B cell (primary cell): ENCODE data around the gene CCDC141. TPM values are rescaled to one million over a fixed set of nuclear protein-coding genes. Genes with fewer than 3 reads are reported as not detected.
"Not testable (repeated sequence)": the region's sequence is repeated elsewhere in the genome, so short reads cannot be mapped to it uniquely, and the experiment has no call there.

ENCODE experiments used
- ATAC-seq: fragments of 200-7000 bp; cut with Tn5 transposase; one replicate; pipeline ENCODE4 v1.10.0; 2021; ENCODE audit warnings: low read depth, mild to moderate bottlenecking, moderate number of reproducible peaks, moderate library complexity
- CTCF ChIA-PET: fragments of 350-600 bp; sonication (Branson Sonifier 250); formaldehyde crosslinking; loops from one replicate; lab custom pipeline; 2021; ENCODE audit warnings: antibody characterized with exemption, inconsistent platforms; lab: Charles Lee
- POLR2A ChIA-PET: fragments of 350-600 bp; sonication (Branson Sonifier 250); formaldehyde crosslinking; loops from one replicate; lab custom pipeline; 2021; ENCODE audit warnings: antibody characterized with exemption; lab: Charles Lee
- DNase-seq: peaks from one replicate; pipeline ENCODE4 v3.0.0; 2013
- H2AFZ ChIP-seq: 2 replicates; pipeline ENCODE4 v1.6.1; 2012; ENCODE audit warnings: mild to moderate bottlenecking, low read depth, low read length; ENCODE audit not compliant: insufficient read depth, poor library complexity, severe bottlenecking
- H3K27ac ChIP-seq, 2 donors: 1 replicate in 1 of 2; 2 replicates in 1 of 2; pipeline ENCODE4 v1.5.1; 2012 to 2013; ENCODE audit warnings: low read length in 2 of 2, mild to moderate bottlenecking in 2 of 2, moderate library complexity in 1 of 2
- H3K27me3 ChIP-seq, 4 experiments: fragments of 200-600 bp in 1 of 4; sonication (generic) in 1 of 4; replicated peaks in 1 of 4; 1 replicate in 2 of 4; 2 replicates in 2 of 4; pipeline versions ENCODE4 v1.6.1 to v1.7.0; 2013 to 2016; ENCODE audit warnings: low read length in 3 of 4, mild to moderate bottlenecking in 2 of 4, mixed read lengths in 1 of 4, moderate library complexity in 1 of 4; ENCODE audit not compliant: insufficient read depth in 4 of 4, control insufficient read depth in 3 of 4; ENCODE audit errors: control extremely low read depth in 1 of 4
- H3K36me3 ChIP-seq, 2 experiments: replicated peaks in 1 of 2; 1 replicate in 1 of 2; 2 replicates in 1 of 2; pipeline versions ENCODE4 v1.6.1 to v1.7.1; 2013; ENCODE audit warnings: low read length in 1 of 2; ENCODE audit not compliant: insufficient read depth in 2 of 2, control insufficient read depth in 1 of 2; ENCODE audit errors: control extremely low read depth in 1 of 2, extremely low read depth in 1 of 2
- H3K4me1 ChIP-seq, 2 donors: fragments of 200-600 bp in 1 of 2; sonication (generic) in 1 of 2; 1 replicate in 1 of 2; 2 replicates in 1 of 2; pipeline versions ENCODE4 v1.5.1 to v1.6.1; 2013 to 2017; ENCODE audit warnings: low read length in 2 of 2; ENCODE audit not compliant: control insufficient read depth in 2 of 2, insufficient read depth in 2 of 2
- H3K4me2 ChIP-seq: replicated peaks from 2 replicates; pipeline ENCODE3; 2012; ENCODE audit warnings: mild to moderate bottlenecking, low read depth, low read length; ENCODE audit not compliant: poor library complexity, severe bottlenecking
- H3K4me3 ChIP-seq, 5 experiments: fragments of 200-600 bp in 1 of 5; sonication (generic) in 1 of 5; 1 replicate in 3 of 5; 2 replicates in 2 of 5; pipeline versions ENCODE4 v1.5.1 to v1.7.0; 2011 to 2016; ENCODE audit warnings: low read length in 4 of 5, mild to moderate bottlenecking in 4 of 5, low read depth in 2 of 5, control low read depth in 1 of 5, moderate library complexity in 1 of 5; ENCODE audit not compliant: insufficient read depth in 1 of 5; ENCODE audit errors: control extremely low read depth in 1 of 5, extremely low read depth in 1 of 5
- H3K79me2 ChIP-seq: fragments of 200-600 bp; sonication (generic); one replicate; pipeline ENCODE4 v1.6.0; 2016; ENCODE audit warnings: low read length; ENCODE audit not compliant: control insufficient read depth, insufficient read depth
- H3K9ac ChIP-seq: fragments of 200-600 bp; sonication (generic); 2 replicates; pipeline ENCODE4 v1.6.1; 2017; ENCODE audit warnings: mild to moderate bottlenecking, low read length, moderate library complexity
- H3K9me3 ChIP-seq, 3 donors: one replicate each; pipeline versions ENCODE4 v1.6.1 to v1.7.1; 2013; ENCODE audit warnings: low read length in 2 of 3; ENCODE audit not compliant: control insufficient read depth in 2 of 3, insufficient read depth in 1 of 3; ENCODE audit errors: control extremely low read depth in 1 of 3
- H4K20me1 ChIP-seq: 2 replicates; pipeline ENCODE4 v1.6.0; 2012; ENCODE audit warnings: mild to moderate bottlenecking, low read length; ENCODE audit not compliant: insufficient read depth, control insufficient read depth, poor library complexity, severe bottlenecking
- H3K27ac Mint-ChIP-seq: one replicate; pipeline ENCODE4 v1.8.0; 2021; ENCODE audit warnings: mixed read lengths
- H3K27me3 Mint-ChIP-seq: one replicate; pipeline ENCODE4 v1.8.0; 2021; ENCODE audit warnings: mixed read lengths
- H3K4me1 Mint-ChIP-seq: one replicate; pipeline ENCODE4 v1.8.0; 2021; ENCODE audit warnings: mixed read lengths
- H3K4me3 Mint-ChIP-seq: one replicate; pipeline ENCODE4 v1.8.0; 2021; ENCODE audit warnings: mixed read lengths
- H3K9me3 Mint-ChIP-seq: one replicate; pipeline ENCODE4 v1.8.0; 2022; ENCODE audit warnings: mixed read lengths; ENCODE audit not compliant: insufficient read depth
- CTCF ChIP-seq: fragments of 200-600 bp; IDR thresholded peaks from one replicate; pipeline ENCODE4 v1.8.0; 2022; ENCODE audit warnings: antibody characterized with exemption, mild to moderate bottlenecking
- EZH2 ChIP-seq: IDR thresholded peaks from 2 replicates; pipeline ENCODE4 v1.6.1; 2012; ENCODE audit warnings: borderline replicate concordance, low read depth, mild to moderate bottlenecking, moderate library complexity, low read length; ENCODE audit not compliant: insufficient read depth, poor library complexity, severe bottlenecking
- WGBS: methylation state at CpG from one replicate; pipeline ENCODE4 v1.1.5; 2013; ENCODE audit warnings: missing lambda C conversion rate; ENCODE audit not compliant: insufficient coverage; 5-methylcytosine and 5-hydroxymethylcytosine counted together
- intact Hi-C: fragments of 100-400 bp; cut with micrococcal nuclease; formaldehyde crosslinking; loops from one replicate; pipeline ENCODE4 v1.10.0; 2022
- polyA plus RNA-seq: library from polyadenylated mRNA; depleted of rRNA; stranded (reverse); fragments of >200 nt; gene quantifications from 2 replicates; pipeline ENCODE4 v1.2.3, GENCODE V29; 2012
- total RNA-seq, 2 donors: library from RNA; stranded (reverse); fragments of 120-200 nt in 1 of 2; gene quantifications; 1 replicate in 1 of 2; 2 replicates in 1 of 2; pipeline versions ENCODE4 v1.2.3 to v1.2.4, GENCODE V29; 2013 to 2022

CCDC141 gene
- total and polyA plus RNA-seq, 2 donors (not counting 1 experiment from before 2014, with no cell fraction given): 2.1 to 47.5 TPM

DNA sequence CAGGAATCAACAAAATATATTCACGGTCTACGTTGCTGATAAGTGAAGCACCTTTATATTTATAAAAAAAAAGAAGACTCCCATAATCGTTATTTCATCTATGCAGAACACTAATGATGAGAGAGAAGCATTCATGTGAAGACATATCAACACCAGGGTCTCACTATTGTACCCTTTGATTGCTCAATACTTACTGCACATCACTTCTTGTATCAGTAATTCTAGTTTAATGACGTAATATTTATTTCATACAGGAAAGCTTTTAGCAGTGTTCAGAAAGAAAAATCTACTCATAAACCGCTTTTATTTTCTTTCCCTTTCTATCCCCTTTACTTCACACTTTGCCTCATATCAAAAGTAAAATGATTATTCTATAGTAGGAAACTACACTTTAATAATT lies 30.7 kb downstream of the CCDC141 start:
- H3K27me3 Mint-ChIP-seq: no peaks in the 10 kb centered on the region
- DNase-seq (no peak), ATAC-seq (no peak)
- CTCF ChIA-PET: interaction anchor here (0.7 to 4.7 kb wide), 16 partner anchors 9 to 129 kb away, joined by 3 to 44 read pairs (median 6); partner anchors contain the start of gene CCDC141
- TF ChIP-seq EZH2 (no peak), CTCF (no peak)
- no peaks in the 10 kb centered on the region for H3K9me3 ChIP-seq
- no peak overlapping the region for H3K4me3 ChIP-seq
- no peaks in the 10 kb centered on the region for H4K20me1 ChIP-seq
- no CpG with 5 or more reads among the region's 5 CpGs for WGBS
- intact Hi-C loops: no loop called here
- H3K27ac Mint-ChIP-seq: no peak overlapping the region
- no peaks in the 10 kb centered on the region for H3K79me2 ChIP-seq
- H3K9me3 Mint-ChIP-seq: no peaks in the 10 kb centered on the region
- no peak overlapping the region for H3K27ac ChIP-seq
- no peak overlapping the region for H3K4me2 ChIP-seq
- no peaks in the 10 kb centered on the region for H3K27me3 ChIP-seq
- no peak overlapping the region for H3K9ac ChIP-seq
- H2AFZ ChIP-seq: no peak overlapping the region
- POLR2A ChIA-PET: no interaction called here
- H3K4me1 Mint-ChIP-seq: peaks cover 42% of the 10 kb centered on the region
- H3K36me3 ChIP-seq: no peaks in the 10 kb centered on the region
- peaks cover 20 to 36% of the 10 kb centered on the region in 2 donors for H3K4me1 ChIP-seq
- H3K4me3 Mint-ChIP-seq: no peak overlapping the region

DNA sequence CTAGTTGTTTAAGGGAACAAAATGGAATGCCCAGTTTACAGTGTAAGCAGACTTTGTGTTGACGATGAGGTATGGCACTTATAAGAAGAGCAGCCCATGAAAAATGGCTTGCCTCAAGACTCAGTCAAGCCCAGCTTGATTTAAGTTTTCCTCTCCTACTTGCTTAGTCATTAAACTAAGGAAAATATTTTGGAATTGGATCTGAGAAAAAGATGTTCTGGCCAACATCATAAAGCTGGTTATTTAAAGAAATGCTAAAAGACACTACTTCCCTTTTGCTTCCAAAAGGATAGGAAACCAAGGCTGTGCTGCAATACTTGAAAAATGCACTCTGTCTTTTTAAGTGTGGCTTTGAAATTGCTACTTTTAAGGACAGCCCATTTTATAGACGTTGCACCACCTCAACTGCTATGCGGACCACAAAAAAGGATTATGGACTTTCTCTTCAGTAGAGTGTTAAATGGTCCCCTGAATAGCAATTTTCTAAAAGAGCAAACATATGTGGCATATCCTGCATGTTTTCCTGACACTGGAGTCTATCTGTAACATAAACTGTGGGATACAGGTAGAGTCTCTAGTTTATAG lies 32.1 kb downstream of the CCDC141 start:
- POLR2A ChIA-PET: no interaction called here
- Histone ChIP-seq H3K27ac (no peak overlapping the region), H3K36me3 (no peaks in the 10 kb centered on the region), H3K4me3 (no peak overlapping the region), H4K20me1 (no peaks in the 10 kb centered on the region), H2AFZ (no peak overlapping the region), H3K9me3 (no peaks in the 10 kb centered on the region), H3K4me1 (peaks cover 13 to 24% of the 10 kb centered on the region in 2 donors), H3K27me3 (no peaks in the 10 kb centered on the region), H3K4me2 (no peak overlapping the region), H3K9ac (no peak overlapping the region), H3K79me2 (no peaks in the 10 kb centered on the region)
- no peak for TF ChIP-seq EZH2
- no peak for TF ChIP-seq CTCF
- WGBS: 67% methylated on average over 1 of the region's 3 CpGs
- intact Hi-C loops: no loop called here
- no peak overlapping the region for H3K27ac Mint-ChIP-seq
- peaks cover 31% of the 10 kb centered on the region for H3K4me1 Mint-ChIP-seq
- no peak for DNase-seq
- no peak for ATAC-seq
- H3K9me3 Mint-ChIP-seq: no peaks in the 10 kb centered on the region
- CTCF ChIA-PET: interaction anchor here (1.3 to 3.5 kb wide), 2 partner anchors 26 to 85 kb away, joined by 3 to 13 read pairs; no protein-coding TSS in a partner anchor
- H3K4me3 Mint-ChIP-seq: no peak overlapping the region
- H3K27me3 Mint-ChIP-seq: no peaks in the 10 kb centered on the region

GRCh38 chr2:179014189-179014588 lies 35.7 kb downstream of the CCDC141 start:
- CTCF ChIA-PET, H3K79me2 ChIP-seq, intact Hi-C loops, H4K20me1 ChIP-seq, H3K27ac ChIP-seq, H3K4me1 Mint-ChIP-seq, H3K4me1 ChIP-seq, H3K36me3 ChIP-seq, H2AFZ ChIP-seq, H3K27me3 ChIP-seq, H3K9ac ChIP-seq, H3K4me2 ChIP-seq, H3K4me3 ChIP-seq, DNase-seq, H3K27me3 Mint-ChIP-seq, ATAC-seq, H3K9me3 Mint-ChIP-seq, H3K4me3 Mint-ChIP-seq, H3K27ac Mint-ChIP-seq, H3K9me3 ChIP-seq, POLR2A ChIA-PET: not testable (repeated sequence)
- no CpG with 5 or more reads among the region's 3 CpGs for WGBS
